Inferior parietal cortex (tissue), 1 donor: ENCODE measurements around the gene CDK14.
A peak's percentile ranks its signal among the peaks of the same experiment; 100 is the strongest.
"Not testable (repeated sequence)": the region's sequence is repeated elsewhere in the genome, so short reads cannot be mapped to it uniquely, and the experiment has no call there.

Source experiments
- DNase-seq: peaks from one replicate; pipeline ENCODE4 v3.0.0-alpha.2; 2016; ENCODE audit errors: extremely low spot score

CDK14 gene

DNA sequence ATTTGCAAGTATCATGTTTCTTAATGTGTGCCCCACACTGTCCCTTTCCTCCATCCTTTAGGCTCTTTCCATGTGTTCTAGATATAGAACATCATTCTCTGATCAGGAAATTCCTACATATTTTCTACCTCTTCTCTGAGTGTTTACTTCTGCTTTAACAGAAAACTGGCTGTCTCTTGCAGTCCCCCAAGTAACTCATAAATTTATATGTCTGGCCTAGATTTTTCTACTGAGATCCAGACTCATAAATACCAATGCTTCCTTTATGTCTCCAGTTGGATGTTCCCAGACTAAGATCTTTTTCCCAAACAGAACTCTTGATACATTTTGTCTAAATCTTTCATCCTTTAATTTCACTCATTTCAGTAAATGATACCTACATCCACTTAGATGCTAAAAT lies 181.8 kb downstream of the CDK14 start:
- no peak for DNase-seq

DNA sequence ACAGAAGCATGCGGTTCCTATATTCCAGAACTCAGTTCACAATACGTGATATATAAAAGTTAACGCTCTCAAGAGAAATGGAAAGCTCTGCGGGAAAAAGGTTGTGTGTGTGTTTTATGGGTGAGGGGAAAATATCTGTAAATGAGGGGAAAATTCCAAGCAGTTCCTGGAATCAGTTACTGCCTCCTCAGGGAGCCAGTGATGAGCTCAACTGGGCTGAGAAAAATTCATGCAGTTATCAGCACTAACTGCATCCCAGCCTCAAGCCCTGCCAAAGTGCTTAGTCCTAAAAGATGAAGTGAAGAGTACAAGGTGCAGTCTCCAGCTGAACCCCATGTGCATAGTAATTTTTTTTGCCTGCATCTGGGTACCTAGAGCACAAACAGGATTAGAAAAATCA lies 191.9 kb downstream of the CDK14 start:
- no peak for DNase-seq

DNA sequence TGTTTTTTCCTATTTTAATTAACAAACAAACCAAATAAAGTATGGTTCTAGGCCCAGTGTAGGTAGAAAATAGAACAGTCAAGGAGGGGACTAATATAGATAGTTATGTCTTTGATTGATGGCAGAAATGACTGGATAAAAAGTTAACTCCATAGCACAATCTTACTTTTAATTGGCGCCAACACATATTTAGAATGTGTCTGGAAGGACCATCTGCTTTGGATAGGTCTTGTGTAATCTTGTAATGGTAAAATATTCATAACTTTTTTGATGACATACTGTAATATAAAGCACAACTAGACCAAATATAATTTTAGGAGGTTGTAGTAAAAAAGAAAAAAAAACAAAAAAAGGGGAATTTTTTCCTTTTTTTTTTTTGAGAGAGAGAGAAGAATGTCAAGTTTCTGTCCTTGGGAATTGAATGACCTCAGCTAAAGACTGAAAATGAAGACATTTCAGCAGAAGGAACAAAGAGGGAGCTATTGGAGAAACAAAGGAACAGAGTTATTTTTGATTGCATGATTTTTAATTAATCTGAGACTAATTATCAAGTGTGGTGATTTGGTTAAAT lies 193.7 kb downstream of the CDK14 start:
- DNase-seq, result no peak

DNA sequence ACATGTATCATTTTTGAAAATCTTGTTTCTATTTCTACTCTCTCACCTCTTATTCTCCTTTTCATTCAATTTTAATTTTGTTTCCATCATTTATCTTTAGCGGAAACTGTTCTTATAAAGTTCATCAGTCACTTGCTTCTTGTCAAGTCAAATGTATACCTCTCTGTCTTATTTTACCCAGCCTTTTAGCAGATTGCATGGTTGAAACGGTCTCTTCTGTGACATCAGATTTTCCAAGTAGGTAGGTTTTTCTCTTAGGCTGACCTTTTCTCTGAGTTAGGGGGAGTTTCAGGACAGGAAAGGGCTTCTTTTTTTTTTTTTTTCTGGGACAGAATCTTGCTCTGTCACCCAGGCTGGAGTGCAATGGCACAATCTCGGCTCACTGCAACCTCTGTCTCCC lies 195.5 kb downstream of the CDK14 start:
- DNase-seq, result no peak

DNA sequence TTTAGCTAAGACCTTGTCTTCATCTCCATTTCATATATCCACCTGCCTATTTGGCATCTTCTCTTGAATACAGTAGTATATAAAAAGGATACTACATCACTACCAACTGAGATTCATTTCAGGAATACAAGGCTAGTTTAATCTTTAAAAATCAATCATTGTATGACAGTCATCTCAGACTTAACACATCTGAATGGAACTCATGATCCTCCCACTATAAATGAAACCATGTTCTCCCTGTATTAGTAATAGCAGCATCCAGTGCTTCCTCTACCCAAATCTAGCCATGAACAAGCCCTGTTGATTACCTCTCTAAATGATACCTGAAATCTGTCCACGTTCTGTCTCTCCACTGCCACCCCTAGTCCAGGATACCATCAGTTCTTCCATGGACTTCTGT lies 196.2 kb downstream of the CDK14 start:
- no peak for DNase-seq

DNA sequence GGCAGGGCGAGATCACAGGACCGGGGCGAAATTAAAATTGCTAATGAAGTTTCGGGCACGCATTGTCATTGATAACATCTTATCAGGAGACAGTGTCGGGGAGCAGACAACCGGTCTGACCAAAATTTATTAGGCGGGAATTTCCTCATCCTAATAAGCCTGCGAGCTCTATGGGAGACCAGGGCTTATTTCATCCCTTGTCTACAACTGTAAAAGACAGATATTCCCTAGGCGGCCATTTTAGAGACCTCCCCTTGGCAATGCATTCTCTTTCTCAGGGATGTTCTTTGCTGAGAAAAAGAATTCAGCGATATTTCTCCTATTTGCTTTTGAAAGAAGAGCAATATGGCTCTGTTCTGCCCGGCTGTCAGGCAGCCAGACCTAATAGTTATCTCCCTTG lies 198.1 kb downstream of the CDK14 start:
- not testable (repeated sequence) for DNase-seq

DNA sequence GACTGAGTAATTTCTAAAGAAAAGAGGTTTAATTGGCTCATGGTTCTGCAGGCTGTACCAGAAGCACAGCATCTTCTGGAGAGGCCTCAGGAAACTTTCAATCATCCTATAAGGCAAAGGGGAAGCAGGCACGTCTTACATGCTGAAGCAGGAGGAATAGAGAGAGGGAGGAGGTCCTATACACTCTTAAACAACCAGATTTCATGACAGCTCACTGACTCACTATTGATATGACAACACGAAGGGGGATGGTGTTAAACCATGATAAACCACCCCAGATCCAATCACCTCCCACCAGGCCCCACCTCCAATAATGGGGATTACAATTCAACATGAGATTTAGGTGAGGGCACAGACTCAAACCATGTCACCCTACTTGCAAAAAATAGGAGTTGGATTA lies 201.5 kb downstream of the CDK14 start:
- no peak for DNase-seq

DNA sequence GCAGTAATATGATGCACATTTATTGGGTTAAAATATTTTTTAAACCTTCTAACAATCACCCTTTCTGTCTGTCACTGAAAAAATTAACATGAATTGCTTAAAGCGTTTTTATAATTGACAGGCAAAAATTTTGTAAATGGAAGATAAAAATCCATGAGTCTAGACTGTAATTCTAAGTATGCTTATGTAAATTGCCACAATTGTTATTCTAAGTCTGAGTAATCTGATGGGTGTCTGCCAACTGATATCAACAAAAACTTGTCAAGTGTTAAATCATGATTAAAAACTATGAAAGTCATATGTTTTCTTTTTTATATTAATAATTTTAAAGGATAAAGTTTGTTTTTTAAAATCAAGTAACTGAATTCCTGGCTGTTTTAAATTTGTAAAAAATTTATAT lies 208.2 kb downstream of the CDK14 start:
- DNase-seq, result no peak

DNA sequence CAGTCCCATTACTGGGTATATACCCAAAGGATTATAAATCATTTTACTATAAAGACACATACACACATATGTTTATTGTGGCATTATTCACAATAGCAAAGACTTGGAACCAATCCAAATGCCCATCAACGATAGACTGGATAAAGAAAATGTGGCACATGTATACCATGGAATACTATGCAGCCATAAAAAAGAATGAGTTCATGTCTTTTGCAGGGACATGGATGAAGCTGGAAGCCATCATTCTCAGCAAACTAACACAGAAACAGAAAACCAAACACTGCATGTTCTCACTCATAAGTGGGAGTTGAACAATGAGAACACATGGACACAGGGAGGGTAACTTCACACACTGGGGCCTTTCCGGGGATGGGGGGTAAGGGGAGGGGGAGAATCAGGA lies 219.4 kb downstream of the CDK14 start:
- not testable (repeated sequence) for DNase-seq

DNA sequence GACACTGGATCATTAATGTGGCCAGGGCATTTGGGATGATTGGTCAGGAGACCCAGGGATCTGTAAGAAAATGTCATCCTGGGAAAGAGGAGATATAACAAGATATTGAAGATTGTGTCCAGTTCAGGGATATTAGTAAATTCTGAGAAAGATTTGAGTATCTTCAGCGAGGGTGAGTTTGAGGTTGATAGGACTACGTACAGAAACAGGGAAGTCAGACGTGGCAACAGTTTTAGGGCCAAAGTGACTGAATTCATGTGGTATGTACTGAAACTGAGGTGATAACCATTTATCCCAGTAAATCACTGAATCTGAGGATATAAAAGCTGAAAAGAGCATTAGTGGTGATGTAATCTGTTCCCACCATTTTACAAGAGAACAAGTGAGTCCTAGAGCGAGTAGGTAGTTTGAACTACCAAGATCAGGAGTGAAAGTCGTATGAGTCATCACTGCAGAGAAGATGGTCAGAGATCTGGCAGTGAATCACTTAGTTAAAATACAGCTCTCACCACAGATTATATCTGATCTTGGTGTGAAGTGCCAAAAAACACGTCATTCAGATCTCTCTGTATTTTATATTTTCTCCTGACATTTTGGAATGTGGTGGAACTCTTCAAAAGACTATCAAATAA lies 220.5 kb downstream of the CDK14 start:
- DNase-seq, result peak; percentile 45

DNA sequence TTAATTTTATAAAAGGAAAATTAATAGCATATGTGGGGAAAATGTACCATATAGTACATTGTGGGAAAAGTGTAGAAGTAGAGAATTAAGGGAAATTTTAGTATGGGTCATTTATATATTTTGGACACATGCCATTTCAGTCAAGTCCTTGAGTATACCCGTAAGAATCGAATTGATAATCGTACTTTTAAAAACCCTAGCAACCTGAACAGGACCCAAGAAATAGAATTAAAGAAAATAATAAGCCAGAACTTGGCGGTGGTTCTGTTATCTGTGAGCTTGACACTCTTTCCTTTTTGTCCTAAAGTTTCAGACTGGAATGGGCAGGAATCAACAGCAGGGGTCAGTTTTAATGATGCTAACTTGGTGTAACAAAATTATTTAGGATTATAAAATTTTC lies 221.0 kb downstream of the CDK14 start:
- no peak for DNase-seq

DNA sequence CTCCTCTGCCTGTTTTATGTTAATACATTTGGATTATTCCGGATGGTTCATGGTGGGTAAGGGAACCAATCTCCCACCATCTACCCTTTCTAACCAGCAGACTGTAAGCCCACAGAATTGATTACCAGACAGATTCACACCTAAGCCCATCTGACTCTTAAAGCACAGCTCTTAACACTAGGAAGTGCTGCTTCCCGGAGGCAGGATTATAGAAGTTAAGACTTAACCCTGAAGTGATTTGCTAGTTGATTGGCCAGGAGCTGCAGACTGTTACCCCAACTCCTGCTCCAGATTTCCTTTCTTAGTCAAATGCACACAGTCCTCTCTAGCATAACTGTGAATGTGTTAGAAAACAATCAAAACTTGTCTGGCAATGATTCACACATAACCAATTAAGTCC lies 221.7 kb downstream of the CDK14 start:
- no peak for DNase-seq

DNA sequence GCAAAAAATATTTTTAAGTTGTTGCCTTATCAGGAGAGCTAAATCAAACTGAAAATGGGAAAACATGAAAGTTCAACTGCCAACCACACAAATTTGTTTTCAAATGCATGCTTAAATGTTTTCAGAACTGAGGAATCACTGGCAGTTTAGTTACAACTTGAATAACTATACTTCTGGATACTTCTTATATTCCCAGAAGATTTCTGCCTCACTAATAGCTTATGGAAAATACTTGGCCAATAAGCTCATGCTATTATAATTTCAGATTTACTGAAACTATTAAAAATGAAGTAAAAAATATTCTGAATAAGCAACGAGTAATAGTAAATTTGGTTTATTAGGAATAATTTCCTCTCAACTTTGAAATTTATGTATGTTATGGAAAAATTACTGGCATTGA lies 222.2 kb downstream of the CDK14 start:
- DNase-seq, result no peak

DNA sequence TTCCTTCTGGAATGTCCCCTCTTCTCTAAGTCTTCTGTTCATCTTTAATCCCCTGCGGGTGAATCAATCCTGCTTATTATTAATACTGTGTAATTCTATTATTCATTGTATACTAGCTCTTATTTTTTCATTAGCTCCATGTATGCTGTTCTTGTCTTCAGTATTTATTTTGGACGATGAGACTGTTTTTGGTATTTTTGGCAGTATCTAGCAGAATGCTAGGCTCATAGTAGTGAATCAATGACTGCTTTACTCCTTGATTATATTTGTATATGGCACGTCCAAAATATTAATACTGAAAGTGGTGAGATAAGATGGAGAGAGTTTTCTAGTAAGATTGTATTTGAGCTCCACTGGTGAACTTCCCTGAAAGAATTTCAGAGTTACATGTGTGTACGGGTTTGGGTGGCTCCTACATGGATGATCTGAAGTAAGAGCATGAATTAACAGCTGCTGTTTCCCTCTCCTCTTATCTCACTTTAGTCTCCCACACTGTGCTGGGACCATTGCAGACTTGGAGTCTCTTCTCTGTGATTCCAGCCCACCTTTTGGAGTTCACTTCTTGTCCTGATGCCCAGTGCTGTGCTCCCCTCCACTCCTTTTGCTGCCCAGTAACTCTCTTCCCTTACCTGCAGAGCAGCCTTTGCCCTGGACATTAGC lies 226.0 kb downstream of the CDK14 start:
- no peak for DNase-seq

DNA sequence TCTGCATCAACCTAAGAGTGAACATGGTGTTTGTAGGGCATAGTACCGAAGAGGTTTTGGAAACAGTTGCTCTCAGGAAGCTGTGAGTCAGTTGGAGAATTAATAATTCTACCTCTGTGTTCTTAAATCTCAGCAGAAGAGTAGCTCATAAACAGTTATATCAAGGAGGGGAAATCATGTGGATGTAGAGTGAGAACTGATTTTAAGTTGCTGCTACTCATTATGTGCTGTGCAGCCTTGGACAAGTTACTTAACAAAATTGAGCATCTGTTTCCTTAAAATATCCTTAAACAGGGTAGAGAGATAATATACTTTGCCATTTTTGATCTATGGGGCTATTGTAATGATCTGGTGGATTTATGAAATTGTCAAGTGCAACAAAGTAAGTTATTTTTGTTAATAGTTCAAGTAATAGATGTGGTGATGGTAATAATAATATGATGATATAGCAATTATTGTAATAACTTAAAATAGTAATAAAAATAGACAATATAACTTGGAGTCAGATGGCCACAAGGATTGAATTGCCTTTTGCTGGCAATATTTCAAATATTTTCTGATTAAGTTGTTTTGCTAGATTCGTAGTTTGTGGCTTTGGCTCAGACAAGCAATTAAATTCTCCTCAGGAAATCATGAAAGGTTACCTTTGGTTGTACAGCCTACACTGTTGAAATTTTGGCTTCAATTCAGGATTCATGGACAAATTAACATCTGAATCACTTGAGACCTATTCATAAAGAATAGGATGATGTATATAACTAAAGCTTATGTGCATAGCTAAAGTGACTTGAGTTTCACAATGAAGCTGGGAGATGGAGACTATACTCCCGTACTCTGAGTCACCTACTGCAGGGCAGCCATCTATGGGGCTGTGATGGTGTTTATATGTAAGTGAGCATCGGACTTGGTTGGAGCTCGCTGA lies 228.5 kb downstream of the CDK14 start:
- DNase-seq, result no peak

DNA sequence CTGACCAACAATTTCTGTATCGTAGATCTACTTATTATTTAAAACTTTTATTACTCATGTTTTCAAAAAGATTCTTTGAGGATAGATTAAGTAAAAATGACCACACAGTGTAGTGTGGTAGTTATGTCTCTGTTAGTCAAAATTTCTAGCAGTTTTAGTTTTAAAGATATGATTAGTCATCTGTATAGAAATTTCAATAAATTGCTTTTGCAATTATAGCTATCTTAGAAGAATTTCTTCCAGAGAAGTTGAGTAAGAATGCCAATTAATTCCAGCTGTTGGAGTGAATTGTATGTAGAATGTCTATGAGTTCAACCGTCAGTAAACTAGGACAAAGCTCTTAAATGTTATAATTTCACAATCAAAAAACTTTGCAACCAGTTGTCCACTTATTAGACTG lies 229.7 kb downstream of the CDK14 start:
- no peak for DNase-seq

DNA sequence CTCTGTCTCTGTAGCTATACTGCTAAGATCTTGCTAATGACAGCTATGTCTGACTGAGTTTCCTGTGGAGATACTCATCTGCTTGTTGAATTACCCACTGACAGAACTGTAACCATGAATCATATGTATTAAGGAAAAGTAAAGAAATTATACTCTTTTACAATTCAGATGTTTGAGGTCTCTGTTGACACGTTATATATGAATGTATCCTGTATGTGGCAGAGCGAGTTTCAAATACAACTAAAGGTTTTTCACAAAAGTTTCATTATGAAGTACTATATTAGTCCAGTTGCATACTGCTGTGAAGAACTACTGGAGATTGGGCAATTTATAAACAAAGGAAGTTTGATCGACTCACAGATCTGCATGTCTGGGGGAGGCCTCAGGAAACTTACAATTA lies 232.5 kb downstream of the CDK14 start:
- DNase-seq, result no peak

DNA sequence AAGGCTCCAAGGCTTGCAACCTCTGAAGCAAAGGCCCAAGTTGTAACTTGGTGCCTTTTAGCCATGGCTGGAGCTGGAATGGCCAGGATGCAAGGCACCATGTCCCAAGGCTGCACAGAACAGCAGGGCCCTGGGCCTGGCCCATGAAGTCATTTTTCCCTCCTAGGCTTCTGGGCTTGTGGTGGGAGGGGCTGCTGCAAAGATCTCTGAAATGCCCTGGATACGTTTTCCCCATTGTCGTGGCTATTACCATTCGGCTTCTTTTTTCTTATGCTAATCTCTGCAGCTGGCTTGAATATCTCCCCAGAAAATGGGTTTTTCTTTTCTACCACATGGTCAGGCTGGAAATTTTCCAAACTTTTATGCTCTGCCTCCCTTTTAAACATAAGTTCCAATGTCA lies 234.2 kb downstream of the CDK14 start:
- no peak for DNase-seq

DNA sequence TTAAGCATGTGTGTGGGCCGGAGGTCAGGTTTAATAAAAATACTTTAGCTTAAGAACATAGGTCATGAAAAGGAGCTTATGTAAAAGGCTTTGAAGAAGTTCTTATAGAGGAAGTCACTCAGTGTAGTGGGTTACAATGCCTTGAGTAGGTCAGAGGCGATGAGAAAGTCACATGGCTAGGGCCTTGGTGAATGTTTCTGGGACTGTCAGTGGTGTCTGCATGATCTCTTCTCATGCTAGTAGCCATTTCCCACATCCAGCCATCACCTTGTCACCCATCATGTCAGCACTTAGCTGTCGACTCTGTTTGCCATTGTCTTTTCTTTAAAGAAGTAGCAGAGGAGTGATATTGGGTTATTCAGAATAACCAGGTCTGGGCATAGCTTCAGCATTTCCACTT lies 236.6 kb downstream of the CDK14 start:
- DNase-seq, result no peak

DNA sequence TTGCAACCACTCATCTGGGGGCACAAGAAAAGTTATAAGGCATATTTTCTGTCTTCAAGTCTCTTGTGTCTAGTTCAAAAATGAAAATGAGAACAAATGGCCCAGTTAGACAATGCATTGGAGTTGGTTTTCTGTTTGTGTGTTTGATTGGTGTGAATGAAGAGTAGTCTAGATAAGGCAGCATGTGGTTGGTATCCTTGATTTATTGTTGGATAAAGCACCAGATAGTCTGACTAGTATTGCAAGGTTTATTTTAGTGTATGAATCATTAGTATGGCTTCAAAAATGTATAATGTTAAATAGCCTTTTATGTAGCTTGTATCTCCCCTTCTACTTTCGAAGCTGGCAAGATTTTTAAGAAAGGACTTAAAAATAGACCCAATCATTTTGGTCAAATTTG lies 237.3 kb downstream of the CDK14 start:
- no peak for DNase-seq

DNA sequence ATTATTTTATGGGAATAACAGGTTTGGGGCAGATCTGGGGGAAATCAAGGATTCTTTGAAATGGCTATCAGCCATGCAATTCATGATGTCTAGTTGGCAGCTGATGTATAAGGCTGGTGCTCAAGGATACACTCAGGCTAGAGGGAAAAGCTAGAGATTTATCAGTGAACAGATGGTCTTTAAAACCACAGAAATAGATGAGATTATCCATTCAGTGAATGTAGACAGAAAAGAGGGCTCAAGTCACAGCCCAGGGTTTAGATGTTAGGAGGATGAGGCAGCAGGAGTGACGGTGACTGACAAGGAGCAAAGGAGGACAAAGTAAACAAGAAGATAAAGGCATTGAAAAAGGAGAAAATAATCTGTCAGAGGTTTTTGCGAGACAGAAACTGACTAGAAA lies 238.7 kb downstream of the CDK14 start:
- no peak for DNase-seq

DNA sequence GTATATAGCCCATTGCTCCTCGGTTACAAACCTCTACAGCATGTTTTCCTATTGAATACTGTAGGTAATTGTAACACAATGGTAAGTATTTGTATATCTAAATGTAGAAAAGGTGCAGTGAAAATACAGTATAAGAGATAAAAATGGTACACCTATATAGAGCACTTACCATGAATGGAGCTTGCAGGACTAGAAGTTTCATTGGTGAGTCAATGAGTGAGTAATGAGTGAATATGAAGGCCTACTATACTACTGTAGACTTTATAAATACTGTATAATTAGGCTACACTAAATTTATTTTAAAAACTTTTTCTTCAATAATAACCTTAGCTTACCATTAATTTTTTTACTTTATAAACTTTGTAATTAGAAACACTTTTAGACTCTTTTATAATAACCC lies 239.7 kb downstream of the CDK14 start:
- no peak for DNase-seq

DNA sequence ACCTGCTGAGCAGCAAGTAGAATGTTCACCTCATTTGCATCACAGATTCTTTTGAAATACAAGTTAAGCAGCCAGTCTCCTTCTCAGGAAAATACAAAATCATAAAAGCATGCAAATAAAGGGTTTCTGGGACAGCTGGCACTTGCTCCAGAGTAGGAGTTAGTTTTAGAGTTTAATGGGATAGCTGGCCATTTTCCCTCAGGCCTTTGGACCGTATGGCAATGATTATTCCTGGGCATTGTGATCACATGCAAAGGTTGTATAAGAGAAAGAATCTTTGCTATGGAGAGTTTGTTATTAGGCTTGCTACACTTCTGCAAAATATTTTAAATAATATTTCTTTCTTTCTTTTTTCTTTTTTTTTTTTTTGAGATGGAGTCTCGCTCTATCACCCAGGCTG lies 240.8 kb downstream of the CDK14 start:
- DNase-seq, result no peak
